Chondrocyte (in vitro differentiated cells): ENCODE measurements around the gene OLA1. TPM values are rescaled to one million over a fixed set of nuclear protein-coding genes. Genes with fewer than 3 reads are reported as not detected.

ENCODE experiments used
- DNase-seq: peaks from one replicate; pipeline ENCODE4 v3.0.0; 2021; ENCODE audit warnings: mixed read lengths, low spot score
- H3K27ac Mint-ChIP-seq: one replicate; pipeline ENCODE4 v1.8.0; 2021; ENCODE audit warnings: mild to moderate bottlenecking, moderate library complexity, mixed read lengths; ENCODE audit not compliant: unreplicated experiment
- H3K27me3 Mint-ChIP-seq: 2 replicates; pipeline ENCODE4 v1.8.0; 2021; ENCODE audit warnings: low read depth, mixed read lengths
- H3K36me3 Mint-ChIP-seq: 2 replicates; pipeline ENCODE4 v1.8.0; 2021; ENCODE audit warnings: low read depth, mixed read lengths
- H3K4me1 Mint-ChIP-seq: 2 replicates; pipeline ENCODE4 v1.8.0; 2021; ENCODE audit warnings: low read depth, mild to moderate bottlenecking, mixed read lengths
- H3K4me3 Mint-ChIP-seq: one replicate; pipeline ENCODE4 v1.8.0; 2021; ENCODE audit warnings: mild to moderate bottlenecking, moderate library complexity, mixed read lengths; ENCODE audit not compliant: unreplicated experiment
- H3K9me3 Mint-ChIP-seq: 2 replicates; pipeline ENCODE4 v1.8.0; 2021; ENCODE audit warnings: low read depth, mixed read lengths
- CTCF ChIP-seq: fragments of 200-600 bp; sonication (generic); IDR thresholded peaks from 2 replicates; pipeline ENCODE4 v1.5.0; 2021; ENCODE audit warnings: antibody characterized with exemption, mild to moderate bottlenecking, moderate library complexity
- total RNA-seq: library from RNA; stranded (reverse); gene quantifications from 3 replicates; pipeline ENCODE4 v1.2.1, GENCODE V29; 2021

OLA1 gene
- total RNA-seq, 1 donor from 2014 or later: 77.5 TPM

- H3K4me1 Mint-ChIP-seq: peaks cover 39% of the 10 kb centered on the region
- no peaks in the 10 kb centered on the region for H3K27me3 Mint-ChIP-seq
- DNase-seq: no peak
- no peak overlapping the region for H3K4me3 Mint-ChIP-seq
- no peaks in the 10 kb centered on the region for H3K9me3 Mint-ChIP-seq
- H3K36me3 Mint-ChIP-seq: peaks cover 11% of the 10 kb centered on the region
- no peak overlapping the region for H3K27ac Mint-ChIP-seq
- no peak for TF ChIP-seq CTCF
Measured at GRCh38 chr2:174243812-174244211, 4.5 kb downstream of the OLA1 start.

GRCh38 chr2:174240097-174240496 is 8.2 kb downstream of the OLA1 start:
- DNase-seq: no peak
- TF ChIP-seq CTCF: no peak
- H3K4me3 Mint-ChIP-seq: no peak overlapping the region
- H3K9me3 Mint-ChIP-seq: no peaks in the 10 kb centered on the region
- H3K27me3 Mint-ChIP-seq: no peaks in the 10 kb centered on the region
- peaks cover 31% of the 10 kb centered on the region for H3K4me1 Mint-ChIP-seq
- H3K36me3 Mint-ChIP-seq: peaks cover 3% of the 10 kb centered on the region
- no peak overlapping the region for H3K27ac Mint-ChIP-seq

- H3K27ac Mint-ChIP-seq: no peak overlapping the region
- no peaks in the 10 kb centered on the region for H3K36me3 Mint-ChIP-seq
- H3K4me3 Mint-ChIP-seq: no peak overlapping the region
- H3K9me3 Mint-ChIP-seq: no peaks in the 10 kb centered on the region
- no peaks in the 10 kb centered on the region for H3K27me3 Mint-ChIP-seq
- peaks cover 34% of the 10 kb centered on the region for H3K4me1 Mint-ChIP-seq
- TF ChIP-seq CTCF: no peak
- DNase-seq: no peak
Measured at GRCh38 chr2:174236429-174236828, 11.9 kb downstream of the OLA1 start.

- Mint-ChIP-seq H3K4me3 (no peak overlapping the region), H3K9me3 (no peaks in the 10 kb centered on the region), H3K27ac (no peak overlapping the region), H3K36me3 (no peaks in the 10 kb centered on the region), H3K4me1 (peaks cover 38% of the 10 kb centered on the region), H3K27me3 (no peaks in the 10 kb centered on the region)
- no peak for DNase-seq
- no peak for TF ChIP-seq CTCF
Measured at GRCh38 chr2:174235680-174236079, 12.7 kb downstream of the OLA1 start.

- H3K27ac Mint-ChIP-seq: no peak overlapping the region
- no peaks in the 10 kb centered on the region for H3K36me3 Mint-ChIP-seq
- no peaks in the 10 kb centered on the region for H3K27me3 Mint-ChIP-seq
- DNase-seq: no peak
- H3K9me3 Mint-ChIP-seq: no peaks in the 10 kb centered on the region
- no peak for TF ChIP-seq CTCF
- peaks cover 43% of the 10 kb centered on the region for H3K4me1 Mint-ChIP-seq
- H3K4me3 Mint-ChIP-seq: no peak overlapping the region
Measured at GRCh38 chr2:174233771-174234275, 14.5 kb downstream of the OLA1 start.
